ENCODE measurements around the gene DCUN1D4.
"Not testable (repeated sequence)": the region's sequence is repeated elsewhere in the genome, so short reads cannot be mapped to it uniquely, and the experiment has no call there.

The DCUN1D4 gene

GRCh38 chr4:51855270-51855669, 12.3 kb downstream of the DCUN1D4 start:
- DNase-seq: no peak

GRCh38 chr4:51855751-51856150, 12.8 kb downstream of the DCUN1D4 start:
- no peak for DNase-seq

- no peak for DNase-seq
Measured at GRCh38 chr4:51858605-51859202, 15.8 kb downstream of the DCUN1D4 start.

DNA sequence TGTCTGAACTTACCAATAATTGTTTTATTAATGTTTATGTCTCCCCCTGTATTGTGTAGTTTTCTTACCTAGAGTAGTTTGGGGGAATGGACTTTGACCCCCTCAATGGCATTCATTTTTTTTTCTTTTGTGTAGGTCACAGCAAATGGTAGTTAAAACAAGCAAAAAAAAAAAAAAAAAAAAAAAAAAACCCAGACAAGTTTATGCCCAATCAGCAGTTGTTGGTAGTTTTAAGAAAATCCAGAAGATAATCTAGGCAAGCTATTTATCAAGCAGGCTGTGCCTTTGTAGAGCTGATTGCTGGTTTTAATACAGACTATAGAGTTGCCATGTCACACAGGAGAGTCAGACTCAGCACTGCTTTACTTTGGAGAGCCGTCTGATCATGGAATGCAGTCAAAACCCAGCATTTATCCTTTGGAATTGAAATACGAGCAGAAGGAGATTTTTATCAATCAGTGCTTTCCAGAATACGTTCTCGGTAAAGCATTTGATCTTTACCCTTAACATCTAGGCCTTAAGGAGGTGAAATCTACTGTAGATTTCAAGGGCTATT, 16.6 kb downstream of the DCUN1D4 start:
- no peak for DNase-seq

DNA sequence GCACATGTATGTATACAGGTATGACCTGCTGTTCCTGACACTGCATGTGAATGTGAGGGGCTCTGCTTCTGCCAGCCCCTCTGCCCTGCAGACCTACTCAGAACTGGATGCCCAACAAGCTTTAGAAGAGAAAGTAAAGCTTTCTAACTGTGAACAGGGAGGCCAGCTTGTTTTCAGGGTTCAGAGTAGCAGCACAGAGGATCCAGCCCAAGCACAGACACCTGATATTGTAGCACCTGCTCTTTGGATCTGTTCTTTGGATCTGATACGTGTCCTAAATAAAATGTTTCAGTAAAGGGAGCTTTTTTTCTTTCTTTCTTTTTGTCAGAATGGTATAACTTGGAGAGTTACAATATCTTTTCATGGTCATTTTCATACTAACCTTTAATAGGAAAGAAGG, 19.2 kb downstream of the DCUN1D4 start:
- no peak for DNase-seq

- DNase-seq: no peak
Measured at GRCh38 chr4:51862781-51863180, 19.8 kb downstream of the DCUN1D4 start.

- no peak for DNase-seq
Measured at GRCh38 chr4:51865717-51866116, 22.8 kb downstream of the DCUN1D4 start.

DNA sequence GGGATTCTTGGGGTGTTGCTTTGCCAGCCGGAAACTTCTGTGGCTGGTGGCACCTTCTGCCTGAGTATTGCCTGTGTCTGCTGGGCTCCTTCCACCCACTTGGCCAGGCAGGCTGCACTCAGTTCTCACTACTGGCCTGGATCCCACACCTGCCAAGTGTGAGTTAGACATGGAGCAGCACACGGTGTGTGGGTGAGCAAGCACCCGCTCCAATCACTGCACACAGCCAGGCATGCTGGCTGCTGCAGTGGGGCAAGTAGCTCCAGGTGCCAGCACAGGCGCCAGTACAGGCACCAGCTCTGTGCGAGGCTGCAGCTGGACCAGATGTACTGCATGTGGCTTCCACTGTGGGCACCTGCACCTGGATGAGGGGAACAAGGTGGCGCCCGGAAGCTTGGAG, 23.9 kb downstream of the DCUN1D4 start:
- DNase-seq: no peak

GRCh38 chr4:51867689-51868448, 24.9 kb downstream of the DCUN1D4 start:
- no peak for DNase-seq

GRCh38 chr4:51868449-51868847, 25.5 kb downstream of the DCUN1D4 start:
- DNase-seq: no peak

GRCh38 chr4:51870441-51871188, 27.7 kb downstream of the DCUN1D4 start:
- no peak for DNase-seq

DNA sequence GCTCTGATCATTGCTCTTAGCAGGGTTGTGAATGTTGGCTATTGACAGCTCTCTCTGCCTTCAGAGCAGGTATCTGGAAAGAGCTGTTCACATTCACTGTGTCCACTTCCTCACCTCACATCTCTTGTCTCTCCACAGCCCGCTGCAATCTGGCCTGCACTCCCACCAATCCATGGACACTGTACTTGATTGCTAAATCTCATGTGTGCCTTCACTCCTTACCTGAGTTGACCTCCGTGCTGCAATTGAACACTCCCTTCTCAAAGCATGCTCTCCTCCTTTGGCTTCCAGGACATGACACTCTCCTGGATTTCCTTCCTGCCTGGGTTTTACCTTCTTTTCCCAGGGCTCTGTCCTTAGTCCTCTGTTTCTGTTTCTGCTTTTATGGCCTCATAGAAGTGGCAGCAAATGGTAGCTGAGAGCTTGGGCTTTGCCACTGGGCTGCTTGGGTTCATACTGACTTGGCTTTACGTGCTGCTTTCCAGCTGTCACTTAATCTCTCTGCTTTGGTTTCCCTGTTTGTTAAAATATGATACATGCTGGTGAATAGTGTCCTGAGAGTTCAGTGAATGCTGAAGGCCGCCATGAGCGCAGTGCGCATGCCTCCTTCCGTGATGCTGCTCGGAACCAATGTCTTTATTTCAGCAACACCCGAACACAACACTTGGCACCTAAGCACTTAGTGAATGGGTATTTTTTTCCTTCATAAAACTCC, 29.5 kb downstream of the DCUN1D4 start:
- no peak for DNase-seq

GRCh38 chr4:51874551-51874950, 31.6 kb downstream of the DCUN1D4 start:
- no peak for DNase-seq

GRCh38 chr4:51878431-51878830, 35.5 kb downstream of the DCUN1D4 start:
- no peak for DNase-seq

- DNase-seq: no peak
Measured at GRCh38 chr4:51880016-51880915, 37.3 kb downstream of the DCUN1D4 start.

- no peak for DNase-seq
Measured at GRCh38 chr4:51884055-51884454, 41.1 kb downstream of the DCUN1D4 start.

DNA sequence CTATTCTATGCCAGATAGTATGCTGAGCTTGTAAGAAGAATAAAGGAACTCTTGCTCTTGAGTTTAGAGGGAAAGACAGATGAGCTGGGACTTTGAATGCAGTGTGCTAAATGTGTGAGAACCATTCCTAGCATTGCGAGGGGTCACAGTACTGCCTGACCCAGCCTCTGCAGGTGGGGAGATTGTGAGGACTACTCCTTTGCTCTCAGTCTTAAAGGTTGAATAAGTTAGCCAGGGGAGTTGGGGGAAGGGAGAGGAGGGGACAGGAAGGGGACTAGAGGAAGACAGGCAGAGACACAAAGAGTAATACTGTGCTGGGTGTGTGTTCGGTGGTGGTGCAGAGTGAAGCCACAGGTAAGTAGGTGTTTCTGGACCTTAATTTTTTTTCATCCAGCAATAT, 41.7 kb downstream of the DCUN1D4 start:
- no peak for DNase-seq

DNA sequence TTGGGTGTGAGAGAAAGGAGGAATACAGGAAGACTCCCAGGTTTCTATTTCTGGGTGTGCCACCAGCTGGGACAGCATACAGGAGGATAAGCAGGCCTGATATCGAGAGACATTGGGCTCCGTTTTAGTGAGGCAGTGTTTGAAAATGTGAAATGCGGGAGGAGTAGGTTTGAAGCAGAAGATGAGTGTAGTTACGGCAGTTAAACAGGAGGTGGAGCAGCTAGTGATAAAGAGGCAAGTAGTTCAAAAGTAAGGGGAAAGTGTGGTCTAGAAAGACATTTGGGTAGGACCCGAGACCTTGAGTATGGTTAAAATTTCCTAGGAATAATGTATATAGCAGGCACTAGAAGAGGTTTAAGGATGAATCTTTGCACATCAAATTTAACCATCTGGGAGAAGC, 42.4 kb downstream of the DCUN1D4 start:
- DNase-seq: no peak

GRCh38 chr4:51890760-51891159, 47.8 kb downstream of the DCUN1D4 start:
- no peak for DNase-seq

DNA sequence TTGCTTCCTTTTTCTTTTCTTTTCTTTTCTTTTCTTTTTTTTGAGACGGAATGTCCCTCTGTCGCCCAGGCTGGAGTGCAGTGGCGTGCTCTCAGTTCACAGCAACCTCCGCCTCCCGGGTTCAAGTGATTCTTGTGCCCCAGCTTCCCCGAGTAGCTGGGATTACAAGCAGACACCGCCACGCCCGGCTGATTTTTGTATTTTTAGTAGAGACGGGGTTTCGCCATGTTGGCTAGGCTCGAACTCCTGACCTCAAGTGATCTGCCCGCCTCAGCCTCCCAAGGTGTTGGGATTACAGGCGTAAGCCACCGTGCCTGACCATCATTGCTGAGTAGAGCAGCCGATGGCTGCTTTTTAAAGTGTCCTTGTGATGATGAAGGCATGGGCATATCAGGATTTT, 50.4 kb downstream of the DCUN1D4 start:
- DNase-seq: not testable (repeated sequence)

GRCh38 chr4:51894059-51894645, 51.2 kb downstream of the DCUN1D4 start:
- no peak for DNase-seq

DNA sequence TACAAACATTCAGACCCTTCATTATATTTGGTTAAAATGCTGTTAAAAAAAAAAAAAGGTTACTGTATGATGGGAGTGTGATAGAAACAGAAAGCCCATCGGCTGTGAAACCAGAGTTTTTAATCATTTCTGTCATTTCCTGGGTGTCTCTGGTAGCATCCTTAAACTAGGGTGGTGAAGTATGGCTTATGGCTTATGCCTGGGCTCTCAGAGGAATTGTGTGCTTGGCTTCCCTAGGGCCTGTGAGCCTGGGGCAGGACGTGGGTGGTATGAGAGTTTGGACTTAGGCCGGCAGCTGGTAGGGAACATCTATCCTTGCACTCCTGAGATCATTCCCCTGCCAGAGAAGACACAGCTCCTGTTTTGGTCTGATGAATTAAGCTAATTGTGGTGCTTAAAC, 52.2 kb downstream of the DCUN1D4 start:
- no peak for DNase-seq
